Pancreas (tissue), 10 donors: ENCODE results near the gene BFSP1. TPM values are rescaled to one million over a fixed set of nuclear protein-coding genes. Genes with fewer than 3 reads are reported as not detected.

ENCODE experiments used
- ATAC-seq, 4 donors: fragments of 200-7000 bp; cut with Tn5 transposase; one replicate each; pipeline versions ENCODE4 v1.8.0 to v1.9.1; 2020; ENCODE audit warnings: mild to moderate bottlenecking in 4 of 4, moderate library complexity in 4 of 4
- DNase-seq, 6 donors: peaks; one replicate each; pipeline ENCODE4 v3.0.0-alpha.2; 2020
- FAIRE-seq: peaks from 2 replicates; lab custom pipeline; 2012; peaks lifted over from hg19 to GRCh38; lab: Jason Lieb, UNC
- H3K27ac ChIP-seq, 4 donors: fragments of 200-600 bp; sonication (generic); 1 replicate in 3 of 4; 2 replicates in 1 of 4; pipeline versions ENCODE4 v1.5.0 to v1.8.0; 2020
- H3K27me3 ChIP-seq, 4 donors: fragments of 200-600 bp; one replicate each; pipeline ENCODE4 v1.8.0; 2021
- H3K36me3 ChIP-seq, 3 donors: fragments of 200-600 bp; sonication (generic) in 1 of 3; one replicate each; pipeline versions ENCODE4 v1.5.0 to v1.8.0; 2020 to 2021
- H3K4me1 ChIP-seq, 3 donors: fragments of 200-600 bp; one replicate each; pipeline ENCODE4 v1.8.0; 2021
- H3K4me3 ChIP-seq, 4 donors: fragments of 200-600 bp; sonication (generic) in 2 of 4; one replicate each; pipeline versions ENCODE4 v1.5.0 to v1.8.0; 2020 to 2021
- H3K9me3 ChIP-seq, 4 donors: fragments of 200-600 bp; one replicate each; pipeline ENCODE4 v1.8.0; 2021
- WGBS, 2 donors: extraction: QIAGEN DNeasy Blood & Tissue Kit; methylation state at CpG; one replicate each; pipeline ENCODE4 v1.1.7; 2013; 5-methylcytosine and 5-hydroxymethylcytosine counted together
- intact Hi-C, 3 donors: fragments of 100-400 bp; cut with DNase I; formaldehyde crosslinking; loops; one replicate each; pipeline versions ENCODE4 v1.11.1 to v1.14.2; 2022
- polyA plus RNA-seq, 2 donors: library from polyadenylated mRNA; stranded (reverse); fragments of 200-250 nt; gene quantifications; one replicate each; pipeline ENCODE4 v1.2.3, GENCODE V29; 2013
- total RNA-seq, 6 donors: library from RNA; stranded (reverse); fragmentation: NEBNext Ultra II Directional in 4 of 6; extraction: Animal tissue kit (Norgen Biotek cat#: 25700) in 4 of 6; gene quantifications; one replicate each; pipeline versions ENCODE4 v1.2.1 to v1.2.4, GENCODE V29; 2021 to 2023
- TF ChIP-seq, protein P1 (sequence below), 4 donors: fragments of 200-600 bp; sonication (generic) in 3 of 4; IDR thresholded peaks; one replicate each; pipeline versions ENCODE4 v1.5.0 to v1.8.0; 2021; ENCODE audit warnings: antibody characterized with exemption in 4 of 4
- donor health status: healthy with polysubstance abuse.
- donor health status: DM: no; HTN: no; CAD: no; lungs with moderate emphysema.
- donor health status: DM: no; HTN: no; CAD: no.
- donor health status: control.
- donor health status: control.
- donor health status: Bipolar disorder and iron deficiency.
- donor health status: DM: yes; HTN: yes; CAD: no.
- donor health status: DM: no; HTN: no; CAD: no.
- donor health status: DM: no; HTN: no; CAD: no.
- donor health status: DM: yes; HTN: yes; CAD: no.

BFSP1 gene
- total RNA-seq (1 to 10 TPM in 4 of 6 donors, under 1 TPM in 2; 0.81 to 1.8 (median 1.4) TPM), polyA plus RNA-seq (1 to 10 TPM; 1.0 to 2.0 TPM)

- Histone ChIP-seq H3K4me1 (peaks cover 5 to 7% (median 6%) of the 10 kb centered on the region in 3 donors), H3K27me3 (no peaks in the 10 kb centered on the region), H3K36me3 (no peaks in the 10 kb centered on the region), H3K4me3 (peak within 1 kb of the TSS; percentile 39 to 56 (median 44)), H3K9me3 (no peaks in the 10 kb centered on the region), H3K27ac (peak within 1 kb of the TSS; percentile 61 to 85 (median 76))
- TF ChIP-seq, protein P1, sequence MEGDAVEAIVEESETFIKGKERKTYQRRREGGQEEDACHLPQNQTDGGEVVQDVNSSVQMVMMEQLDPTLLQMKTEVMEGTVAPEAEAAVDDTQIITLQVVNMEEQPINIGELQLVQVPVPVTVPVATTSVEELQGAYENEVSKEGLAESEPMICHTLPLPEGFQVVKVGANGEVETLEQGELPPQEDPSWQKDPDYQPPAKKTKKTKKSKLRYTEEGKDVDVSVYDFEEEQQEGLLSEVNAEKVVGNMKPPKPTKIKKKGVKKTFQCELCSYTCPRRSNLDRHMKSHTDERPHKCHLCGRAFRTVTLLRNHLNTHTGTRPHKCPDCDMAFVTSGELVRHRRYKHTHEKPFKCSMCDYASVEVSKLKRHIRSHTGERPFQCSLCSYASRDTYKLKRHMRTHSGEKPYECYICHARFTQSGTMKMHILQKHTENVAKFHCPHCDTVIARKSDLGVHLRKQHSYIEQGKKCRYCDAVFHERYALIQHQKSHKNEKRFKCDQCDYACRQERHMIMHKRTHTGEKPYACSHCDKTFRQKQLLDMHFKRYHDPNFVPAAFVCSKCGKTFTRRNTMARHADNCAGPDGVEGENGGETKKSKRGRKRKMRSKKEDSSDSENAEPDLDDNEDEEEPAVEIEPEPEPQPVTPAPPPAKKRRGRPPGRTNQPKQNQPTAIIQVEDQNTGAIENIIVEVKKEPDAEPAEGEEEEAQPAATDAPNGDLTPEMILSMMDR (IDR thresholded peaks at IDR 0.05) = no peak
- ATAC-seq (peak; percentile 87 to 90 (median 88)), DNase-seq (peak; percentile 80 to 89 (median 84)), FAIRE-seq (no peak)
- intact Hi-C loops = loop anchor here in 1 of 3 donors (10.0 kb wide), 1 partner anchor 84 kb away; no protein-coding TSS in a partner anchor
- WGBS, 2 donors = 0 to 1% methylated on average over 82 to 111 of the region's 111 CpGs
Measured at GRCh38 chr20:17530716-17531664, at the start of gene BFSP1. Gene BFSP1, minus strand, starts transcription at chr20:17531379. Its CDS starts 50 bp downstream, at chr20:17531329.

- FAIRE-seq = no peak
- Histone ChIP-seq H3K4me3 (no peak overlapping the region), H3K9me3 (no peaks in the 10 kb centered on the region), H3K4me1 (peaks cover 30 to 39% (median 31%) of the 10 kb centered on the region in 3 donors), H3K36me3 (no peaks in the 10 kb centered on the region), H3K27ac (no peak overlapping the region), H3K27me3 (no peaks in the 10 kb centered on the region)
- intact Hi-C loops = no loop called here
- 95 to 97% methylated on average over 2 of the region's 2 CpGs for WGBS, 2 donors
- DNase-seq = no peak
- no peak for ATAC-seq
- TF ChIP-seq, protein P1 (IDR thresholded peaks at IDR 0.05) = no peak
Measured at GRCh38 chr20:17580895-17581294, 49.7 kb upstream of the BFSP1 start.

GRCh38 chr20:17579369-17580039 lies 48.3 kb upstream of the BFSP1 start:
- no peaks in the 10 kb centered on the region for H3K36me3 ChIP-seq
- DNase-seq (no peak), FAIRE-seq (no peak), ATAC-seq (no peak)
- H3K4me1 ChIP-seq = peaks cover 22 to 39% (median 28%) of the 10 kb centered on the region in 3 donors
- 78 to 79% methylated on average over 4 of the region's 4 CpGs for WGBS, 2 donors
- no peaks in the 10 kb centered on the region for H3K27me3 ChIP-seq
- no peaks in the 10 kb centered on the region for H3K9me3 ChIP-seq
- intact Hi-C loops = no loop called here
- H3K4me3 ChIP-seq = no peak overlapping the region
- TF ChIP-seq, protein P1 (IDR thresholded peaks at IDR 0.05) = no peak
- H3K27ac ChIP-seq = no peak overlapping the region

DNA sequence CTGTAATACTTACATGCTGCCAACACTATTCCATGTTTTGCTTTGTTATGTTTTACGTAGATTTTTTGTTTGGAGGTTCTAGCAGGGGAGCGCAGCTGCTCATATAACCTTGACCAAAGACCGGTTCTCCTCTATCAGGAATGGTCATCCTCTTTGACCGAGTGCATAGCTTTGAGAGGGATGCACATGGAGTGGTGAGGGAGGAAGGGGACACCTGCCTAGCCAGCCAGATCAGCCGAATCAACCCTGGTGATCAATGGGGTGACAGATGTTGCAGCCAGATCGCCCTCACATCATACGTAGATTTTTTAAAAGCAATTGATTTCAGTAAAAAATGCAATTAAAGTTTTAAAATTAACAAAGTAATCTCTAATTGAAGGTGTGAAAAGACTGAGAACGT lies 45.0 kb upstream of the BFSP1 start:
- H3K4me1 ChIP-seq = peaks cover 32 to 56% (median 37%) of the 10 kb centered on the region in 3 donors
- TF ChIP-seq, protein P1 (IDR thresholded peaks at IDR 0.05) = no peak
- WGBS, 2 donors = 18 to 24% methylated on average over 8 of the region's 8 CpGs
- no peaks in the 10 kb centered on the region for H3K27me3 ChIP-seq
- FAIRE-seq (no peak), DNase-seq (no peak), ATAC-seq (peak in 1 of 4 donors; percentile 7)
- no peak overlapping the region for H3K4me3 ChIP-seq
- intact Hi-C loops = no loop called here
- H3K9me3 ChIP-seq = no peaks in the 10 kb centered on the region
- H3K27ac ChIP-seq = no peak overlapping the region
- no peaks in the 10 kb centered on the region for H3K36me3 ChIP-seq
